GM19467 (cell line): ENCODE results near the gene MZT2A.
"Not testable (repeated sequence)": the region's sequence is repeated elsewhere in the genome, so short reads cannot be mapped to it uniquely, and the experiment has no call there.

Experiments used
- ATAC-seq: cut with Tn5 transposase; IDR thresholded peaks from one replicate; pipeline ENCODE4 v1.9.1; 2021; ENCODE audit warnings: mild to moderate bottlenecking, moderate library complexity; ENCODE audit not compliant: unreplicated experiment

The MZT2A gene

GRCh38 chr2:131521524-131521923, 29.3 kb upstream of the MZT2A start:
- ATAC-seq = not testable (repeated sequence)

- ATAC-seq = no peak
Measured at GRCh38 chr2:131520526-131520925, 28.3 kb upstream of the MZT2A start.

- not testable (repeated sequence) for ATAC-seq
Measured at GRCh38 chr2:131519871-131520470, 27.8 kb upstream of the MZT2A start.

- no peak for ATAC-seq
Measured at GRCh38 chr2:131519466-131519865, 27.3 kb upstream of the MZT2A start.

GRCh38 chr2:131518531-131518930, 26.3 kb upstream of the MZT2A start:
- ATAC-seq = not testable (repeated sequence)

GRCh38 chr2:131517856-131518255, 25.7 kb upstream of the MZT2A start:
- ATAC-seq = not testable (repeated sequence)

- ATAC-seq = no peak
Measured at GRCh38 chr2:131517106-131517831, 25.1 kb upstream of the MZT2A start.

- ATAC-seq = not testable (repeated sequence)
Measured at GRCh38 chr2:131516621-131517020, 24.4 kb upstream of the MZT2A start.

- ATAC-seq = no peak
Measured at GRCh38 chr2:131516011-131516410, 23.8 kb upstream of the MZT2A start.

- not testable (repeated sequence) for ATAC-seq
Measured at GRCh38 chr2:131515235-131515634, 23.0 kb upstream of the MZT2A start.

- ATAC-seq = peak; percentile 55
Measured at GRCh38 chr2:131514408-131515166, 22.4 kb upstream of the MZT2A start.

- ATAC-seq = not testable (repeated sequence)
Measured at GRCh38 chr2:131511969-131512870, 20.0 kb upstream of the MZT2A start.

- ATAC-seq = not testable (repeated sequence)
Measured at GRCh38 chr2:131511291-131511968, 19.2 kb upstream of the MZT2A start.

- ATAC-seq = no peak
Measured at GRCh38 chr2:131509615-131510014, 17.4 kb upstream of the MZT2A start.

GRCh38 chr2:131504082-131504750, 12.0 kb upstream of the MZT2A start:
- ATAC-seq = not testable (repeated sequence)

GRCh38 chr2:131503587-131503986, 11.4 kb upstream of the MZT2A start:
- ATAC-seq = not testable (repeated sequence)

GRCh38 chr2:131498321-131498973, 6.2 kb upstream of the MZT2A start:
- ATAC-seq = not testable (repeated sequence)

- not testable (repeated sequence) for ATAC-seq
Measured at GRCh38 chr2:131495506-131495905, 3.3 kb upstream of the MZT2A start.
